Measurements from ENCODE around the gene PKDCC. TPM values are rescaled to one million over a fixed set of nuclear protein-coding genes. Genes with fewer than 3 reads are reported as not detected.

Gene PKDCC
- total and polyA plus RNA-seq, 2 of the 8 experiments (the other 6 are each of a cell fraction or from before 2014, with no cell fraction given), result 49.9 to 80.1 TPM

- Histone ChIP-seq H3K14ac (ENCODE audit: insufficient read length) (no peak overlapping the region), H2BK120ac (replicated peaks; ENCODE audit: low read depth, low read length) (no peak overlapping the region), H3K4me3 (ENCODE audit: extremely low read depth in 1 of 4, insufficient read depth in 2 of 4, low read depth in 3 of 4, low read length in 4 of 4) (no peak overlapping the region), H2AFZ (ENCODE audit: low read length) (no peak overlapping the region), H3K18ac (ENCODE audit: extremely low read depth, low read length) (no peak overlapping the region), H3K79me1 (ENCODE audit: low read depth, low read length) (no peaks in the 10 kb centered on the region), H4K8ac (ENCODE audit: extremely low read depth, insufficient read depth, low read length) (no peak overlapping the region), H2BK5ac (ENCODE audit: low read depth, low read length) (no peak overlapping the region), H3K36me3 (ENCODE audit: control insufficient read depth in 2 of 4, insufficient read depth in 4 of 4, low read length in 3 of 4) (no peaks in the 10 kb centered on the region), H3K23ac (ENCODE audit: insufficient read length) (no peak overlapping the region), H3K4me2 (ENCODE audit: insufficient read depth in 1 of 2, low read depth in 2 of 2, low read length in 2 of 2) (no peak overlapping the region), H2BK20ac (ENCODE audit: low read length) (peak overlapping the region; percentile 41; the same call in 1 of the 2 replicates), H3K27me3 (replicated peaks in 1 of 4; ENCODE audit: control insufficient read depth in 3 of 4, extremely low read depth in 1 of 4, insufficient read depth in 3 of 4, low read length in 3 of 4) (peaks cover 0 to 5% (median 1%) of the 10 kb centered on the region in 4 experiments; a peak in 4 of 7 replicates), H3K4me1 (replicated peaks in 1 of 4; ENCODE audit: control insufficient read depth in 3 of 4, insufficient read depth in 4 of 4, low read length in 3 of 4) (peaks cover 0 to 16% (median 4%) of the 10 kb centered on the region in 4 experiments; a peak in 4 of 7 replicates), H2BK12ac (ENCODE audit: low read depth, low read length) (no peak overlapping the region), H3K79me2 (ENCODE audit: control insufficient read depth in 1 of 2, insufficient read depth in 2 of 2, low read length in 2 of 2) (no peaks in the 10 kb centered on the region), H4K20me1 (replicated peaks in 1 of 2; ENCODE audit: control insufficient read depth in 1 of 2, insufficient read depth in 2 of 2, low read length in 2 of 2) (peaks cover 0 to 2% of the 10 kb centered on the region in 2 experiments), H4K91ac (replicated peaks; ENCODE audit: insufficient read length, low read length) (no peak overlapping the region), H2BK15ac (ENCODE audit: low read length) (no peak overlapping the region), H4K5ac (ENCODE audit: insufficient read length, low read depth, low read length) (no peak overlapping the region), H3K23me2 (ENCODE audit: low read depth, low read length) (no peaks in the 10 kb centered on the region), H3K9me3 (ENCODE audit: insufficient read depth in 2 of 2, low read depth in 1 of 2, low read length in 1 of 2) (no peaks in the 10 kb centered on the region), H3K9ac (replicated peaks in 1 of 4; ENCODE audit: extremely low read depth in 1 of 4, low read depth in 3 of 4, low read length in 3 of 4) (no peak overlapping the region), H3K4ac (replicated peaks; ENCODE audit: insufficient read length, low read depth, low read length) (no peak overlapping the region), H2AK5ac (ENCODE audit: low read depth, low read length) (no peak overlapping the region), H3K27ac (ENCODE audit: low read depth, low read length) (no peak overlapping the region), H3K56ac (replicated peaks; ENCODE audit: insufficient read length, low read depth, low read length) (no peak overlapping the region)
- FAIRE-seq (no peak), DNase-seq (ENCODE audit: low read depth in 1 of 2, low spot score in 2 of 2) (no peak)
- 92% methylated on average over 5 of the region's 5 CpGs; no CpG with 5 or more reads in 1 of the 2 experiments for WGBS, 2 experiments (ENCODE audit: extremely low coverage in 1 of 2, insufficient coverage in 1 of 2, insufficient read length in 1 of 2, insufficient replicate concordance in 2 of 2, low coverage in 1 of 2, low lambda C conversion rate in 2 of 2, missing lambda C conversion rate in 1 of 2)
- ChIA-PET CTCF (ENCODE audit: partially characterized antibody) (interaction anchor here (0.9 to 25.9 kb wide), 31 partner anchors 8 to 287 kb away, joined by 3 to 890 read pairs (median 5); partner anchors contain the start of gene PKDCC), POLR2A (ENCODE audit: partially characterized antibody) (interaction anchor here (0.8 to 0.9 kb wide), 2 partner anchors 18 to 78 kb away, joined by 3 to 4 read pairs; no protein-coding TSS in a partner anchor)
- TF ChIP-seq ZNF274 (IDR thresholded peaks at IDR 0.05; ENCODE audit: borderline replicate concordance, extremely low read depth, low read length), result no peak
- TF ChIP-seq NANOG (IDR thresholded peaks at IDR 0.05; ENCODE audit: insufficient read depth, low read depth, low read length, poor library complexity, severe bottlenecking), result no peak
- no peak for TF ChIP-seq CREB1 (IDR thresholded peaks at IDR 0.05)
- TF ChIP-seq CEBPB (IDR thresholded peaks at IDR 0.05; ENCODE audit: low read depth, low read length), result no peak
- TF ChIP-seq CBX8 (IDR thresholded peaks at IDR 0.05; ENCODE audit: borderline replicate concordance, low read depth, low read length), result no peak
- no peak for TF ChIP-seq SIN3A (conservative IDR thresholded peaks at IDR 0.05 in 1 of 2, IDR thresholded peaks at IDR 0.05 in 1 of 2; ENCODE audit: low read depth in 1 of 2, low read length in 2 of 2)
- TF ChIP-seq TBP (IDR thresholded peaks at IDR 0.05; ENCODE audit: low read depth, low read length), result no peak
- TF ChIP-seq, protein P1, sequence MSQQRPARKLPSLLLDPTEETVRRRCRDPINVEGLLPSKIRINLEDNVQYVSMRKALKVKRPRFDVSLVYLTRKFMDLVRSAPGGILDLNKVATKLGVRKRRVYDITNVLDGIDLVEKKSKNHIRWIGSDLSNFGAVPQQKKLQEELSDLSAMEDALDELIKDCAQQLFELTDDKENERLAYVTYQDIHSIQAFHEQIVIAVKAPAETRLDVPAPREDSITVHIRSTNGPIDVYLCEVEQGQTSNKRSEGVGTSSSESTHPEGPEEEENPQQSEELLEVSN (IDR thresholded peaks at IDR 0.05), result no peak
- no peak for TF ChIP-seq PHF8 (conservative IDR thresholded peaks at IDR 0.05; ENCODE audit: low read depth, low read length)
- no peak for TF ChIP-seq HDAC6 (IDR thresholded peaks at IDR 0.05; ENCODE audit: low read depth, low read length)
- no peak for TF ChIP-seq JUND (IDR thresholded peaks at IDR 0.05; ENCODE audit: low read length)
- TF ChIP-seq FOSL1 (IDR thresholded peaks at IDR 0.05; ENCODE audit: insufficient read depth, low read depth, low read length), result no peak
- no peak for TF ChIP-seq SAP30 (IDR thresholded peaks at IDR 0.05; ENCODE audit: insufficient read depth, insufficient replicate concordance, low read length)
Measured at GRCh38 chr2:42090216-42090615, 42.4 kb downstream of the PKDCC start.
